ENCODE data around the gene FGF18.
"Not testable (repeated sequence)": the region's sequence is repeated elsewhere in the genome, so short reads cannot be mapped to it uniquely, and the experiment has no call there.

The FGF18 gene

GRCh38 chr5:171401167-171401947, 18.1 kb upstream of the FGF18 start:
- no peak for FAIRE-seq

GRCh38 chr5:171402751-171403150, 16.7 kb upstream of the FGF18 start:
- not testable (repeated sequence) for FAIRE-seq

- FAIRE-seq = no peak
Observed at GRCh38 chr5:171405615-171406014, 13.8 kb upstream of the FGF18 start.

GRCh38 chr5:171407234-171407633, 12.2 kb upstream of the FGF18 start:
- no peak for FAIRE-seq

GRCh38 chr5:171409164-171410136, 10.0 kb upstream of the FGF18 start:
- FAIRE-seq = no peak

GRCh38 chr5:171410181-171410580, 9.3 kb upstream of the FGF18 start:
- no peak for FAIRE-seq

GRCh38 chr5:171412186-171412585, 7.3 kb upstream of the FGF18 start:
- no peak for FAIRE-seq

GRCh38 chr5:171413153-171413910, 6.1 kb upstream of the FGF18 start:
- FAIRE-seq = no peak

GRCh38 chr5:171413993-171414392, 5.5 kb upstream of the FGF18 start:
- not testable (repeated sequence) for FAIRE-seq

GRCh38 chr5:171415115-171415730, 4.2 kb upstream of the FGF18 start:
- FAIRE-seq = no peak

GRCh38 chr5:171416160-171417049, 3.0 kb upstream of the FGF18 start:
- no peak for FAIRE-seq

- FAIRE-seq = peak; percentile 73
Observed at GRCh38 chr5:171418316-171418981, 998 bp upstream of the FGF18 start.

- no peak for FAIRE-seq
Observed at GRCh38 chr5:171419688-171420430, 412 bp downstream of the FGF18 start.

- FAIRE-seq = no peak
Observed at GRCh38 chr5:171420431-171421241, 1.2 kb downstream of the FGF18 start.

GRCh38 chr5:171421331-171422262, 2.1 kb downstream of the FGF18 start:
- no peak for FAIRE-seq

GRCh38 chr5:171422495-171422894, 3.0 kb downstream of the FGF18 start:
- no peak for FAIRE-seq

GRCh38 chr5:171422902-171423663, 3.6 kb downstream of the FGF18 start:
- no peak for FAIRE-seq
